Measurements from ENCODE around the gene ELOA. TPM values are rescaled to one million over a fixed set of nuclear protein-coding genes. Genes with fewer than 3 reads are reported as not detected.

The ELOA gene, protein sequence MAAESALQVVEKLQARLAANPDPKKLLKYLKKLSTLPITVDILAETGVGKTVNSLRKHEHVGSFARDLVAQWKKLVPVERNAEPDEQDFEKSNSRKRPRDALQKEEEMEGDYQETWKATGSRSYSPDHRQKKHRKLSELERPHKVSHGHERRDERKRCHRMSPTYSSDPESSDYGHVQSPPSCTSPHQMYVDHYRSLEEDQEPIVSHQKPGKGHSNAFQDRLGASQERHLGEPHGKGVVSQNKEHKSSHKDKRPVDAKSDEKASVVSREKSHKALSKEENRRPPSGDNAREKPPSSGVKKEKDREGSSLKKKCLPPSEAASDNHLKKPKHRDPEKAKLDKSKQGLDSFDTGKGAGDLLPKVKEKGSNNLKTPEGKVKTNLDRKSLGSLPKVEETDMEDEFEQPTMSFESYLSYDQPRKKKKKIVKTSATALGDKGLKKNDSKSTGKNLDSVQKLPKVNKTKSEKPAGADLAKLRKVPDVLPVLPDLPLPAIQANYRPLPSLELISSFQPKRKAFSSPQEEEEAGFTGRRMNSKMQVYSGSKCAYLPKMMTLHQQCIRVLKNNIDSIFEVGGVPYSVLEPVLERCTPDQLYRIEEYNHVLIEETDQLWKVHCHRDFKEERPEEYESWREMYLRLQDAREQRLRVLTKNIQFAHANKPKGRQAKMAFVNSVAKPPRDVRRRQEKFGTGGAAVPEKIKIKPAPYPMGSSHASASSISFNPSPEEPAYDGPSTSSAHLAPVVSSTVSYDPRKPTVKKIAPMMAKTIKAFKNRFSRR
- 22.7 and 28.0 TPM in 2 replicates for total RNA-seq

GRCh38 chr1:23743287-23744152 is at the start of gene ELOA:
Gene ELOA, plus strand, starts transcription at chr1:23743471. Its CDS starts 33 bp downstream, at chr1:23743504.

DNA sequence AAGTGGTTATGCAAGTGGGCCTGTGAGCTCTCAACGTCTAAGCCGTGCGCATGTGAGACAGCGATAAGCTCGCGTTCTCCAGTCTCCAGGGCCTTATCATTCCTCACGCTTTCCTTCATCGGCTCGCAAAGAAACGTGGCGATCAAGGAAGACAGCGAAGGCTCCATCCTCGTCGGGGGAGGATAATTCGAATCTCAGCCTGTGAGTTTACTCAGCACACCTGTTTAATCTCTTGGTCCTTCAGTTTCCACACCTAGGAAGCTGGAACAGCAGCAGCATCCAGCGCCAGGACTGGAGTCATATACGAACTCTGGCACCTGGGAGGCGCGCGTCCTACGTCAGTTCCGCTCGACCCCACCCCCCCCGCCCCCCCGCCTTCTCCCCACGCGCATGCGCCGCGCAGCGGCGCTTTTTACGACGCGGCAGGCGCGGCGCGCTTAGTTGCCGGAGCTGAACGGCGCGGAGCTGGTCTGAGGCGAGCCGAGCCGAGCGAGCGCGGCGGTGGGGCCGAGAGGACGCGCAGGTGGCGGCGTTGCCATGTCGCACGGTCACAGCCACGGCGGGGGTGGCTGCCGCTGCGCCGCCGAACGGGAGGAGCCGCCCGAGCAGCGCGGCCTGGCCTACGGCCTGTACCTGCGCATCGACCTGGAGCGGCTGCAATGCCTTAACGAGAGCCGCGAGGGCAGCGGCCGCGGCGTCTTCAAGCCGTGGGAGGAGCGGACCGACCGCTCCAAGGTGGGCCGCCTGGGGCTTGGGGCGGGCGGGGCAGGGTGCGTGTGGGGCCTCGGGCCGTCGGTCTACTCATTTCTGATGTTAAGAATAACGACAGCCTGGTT is 34.9 kb downstream of the ELOA start, which contains the start of gene PITHD1:
Gene PITHD1, plus strand, starts transcription at position 440 of the 836 bp plus-strand sequence. Its CDS starts 98 bp downstream, at position 538.

GRCh38 chr1:23790696-23791515 is 47.6 kb downstream of the ELOA start, which contains the start of gene LYPLA2:
Gene LYPLA2, plus strand, starts transcription at chr1:23791145. Its CDS starts 1,538 bp downstream, at chr1:23792683.

DNA sequence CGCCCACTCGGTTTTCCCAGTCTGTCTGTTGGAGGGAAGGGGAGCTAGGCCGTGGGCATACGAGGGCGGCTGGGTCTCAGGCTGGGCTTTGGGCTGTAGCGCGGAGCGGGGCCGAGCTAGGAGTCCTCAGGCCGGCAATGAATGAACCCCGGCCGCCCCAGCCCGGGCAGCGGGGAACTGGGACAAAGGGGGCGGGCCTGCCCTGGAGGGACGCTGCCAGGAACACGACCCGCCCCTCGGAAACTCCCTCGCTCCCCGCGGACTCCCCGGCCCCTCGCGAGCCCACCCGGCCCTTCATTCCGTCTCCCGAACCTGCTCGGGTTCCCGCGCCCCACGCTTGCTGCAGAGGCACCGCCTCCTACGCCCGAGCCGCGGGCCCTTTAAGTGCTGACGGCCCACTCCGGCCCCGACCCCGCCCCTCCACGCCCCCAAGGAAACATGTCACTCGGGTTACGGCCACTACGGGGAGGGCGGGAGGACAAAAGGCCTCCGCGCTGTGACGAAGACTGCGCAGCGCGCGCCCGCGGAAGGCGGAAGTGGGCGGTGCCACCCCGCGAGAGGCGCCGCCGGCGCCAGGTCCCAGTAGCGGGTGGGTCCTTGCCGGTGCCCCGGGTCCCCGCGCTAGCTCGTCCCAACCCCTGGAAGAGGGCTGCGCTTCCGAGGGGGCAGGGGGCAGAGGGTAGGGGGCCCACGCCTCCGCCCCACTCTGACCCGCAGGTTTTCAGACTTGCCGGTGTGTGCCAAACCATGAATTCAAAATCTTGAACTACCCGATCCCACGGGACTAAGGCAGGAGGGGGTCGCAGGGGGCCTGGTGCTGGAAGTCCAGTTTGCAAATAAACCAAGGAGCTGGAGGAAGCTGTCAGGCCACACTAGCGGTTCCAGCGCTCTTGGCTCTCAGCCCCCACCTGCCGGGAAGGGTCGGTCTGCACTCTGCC is 57.4 kb downstream of the ELOA start, which contains the start of gene GALE:
Gene GALE, minus strand, starts transcription at position 355 of the 938 bp plus-strand sequence. CDS start 1,747 bp downstream, outside the sequence.

Other genes with a start within 250 kb of the ELOA start
- 0.17 and 2.0 TPM in 2 replicates for gene E2F2, start 212.2 kb upstream of the ELOA start, total RNA-seq
- gene ID3, start 184.0 kb upstream of the ELOA start, total RNA-seq: 38.0 and 80.3 TPM in 2 replicates
- 750 and 1,055 TPM in 2 replicates for gene RPL11, start 51.7 kb upstream of the ELOA start, total RNA-seq
- 47.4 and 50.0 TPM in 2 replicates for gene PITHD1, start 34.9 kb downstream of the ELOA start, total RNA-seq
- 28.2 and 46.8 TPM in 2 replicates for gene LYPLA2, start 47.7 kb downstream of the ELOA start, total RNA-seq
- gene GALE, start 57.3 kb downstream of the ELOA start, total RNA-seq: 16.9 and 28.1 TPM in 2 replicates
- gene HMGCL, start 82.0 kb downstream of the ELOA start, total RNA-seq: 84.5 and 86.0 TPM in 2 replicates
- gene FUCA1, start 124.8 kb downstream of the ELOA start, total RNA-seq: 2.2 and 7.4 TPM in 2 replicates
- not detected in 2 replicates for gene CNR2, start 169.9 kb downstream of the ELOA start, total RNA-seq
- 76.9 and 128 TPM in 2 replicates for gene PNRC2, start 216.4 kb downstream of the ELOA start, total RNA-seq
- gene SRSF10, start 236.9 kb downstream of the ELOA start, total RNA-seq: 65.0 and 102 TPM in 2 replicates